ENCODE results near the gene TNRC6C. TPM values are rescaled to one million over a fixed set of nuclear protein-coding genes. Genes with fewer than 3 reads are reported as not detected.

TNRC6C gene
- total and polyA plus RNA-seq, 2 of the 13 experiments (the other 11 are each of a cell fraction or from before 2014, with no cell fraction given) = 0.66 to 4.9 TPM

DNA sequence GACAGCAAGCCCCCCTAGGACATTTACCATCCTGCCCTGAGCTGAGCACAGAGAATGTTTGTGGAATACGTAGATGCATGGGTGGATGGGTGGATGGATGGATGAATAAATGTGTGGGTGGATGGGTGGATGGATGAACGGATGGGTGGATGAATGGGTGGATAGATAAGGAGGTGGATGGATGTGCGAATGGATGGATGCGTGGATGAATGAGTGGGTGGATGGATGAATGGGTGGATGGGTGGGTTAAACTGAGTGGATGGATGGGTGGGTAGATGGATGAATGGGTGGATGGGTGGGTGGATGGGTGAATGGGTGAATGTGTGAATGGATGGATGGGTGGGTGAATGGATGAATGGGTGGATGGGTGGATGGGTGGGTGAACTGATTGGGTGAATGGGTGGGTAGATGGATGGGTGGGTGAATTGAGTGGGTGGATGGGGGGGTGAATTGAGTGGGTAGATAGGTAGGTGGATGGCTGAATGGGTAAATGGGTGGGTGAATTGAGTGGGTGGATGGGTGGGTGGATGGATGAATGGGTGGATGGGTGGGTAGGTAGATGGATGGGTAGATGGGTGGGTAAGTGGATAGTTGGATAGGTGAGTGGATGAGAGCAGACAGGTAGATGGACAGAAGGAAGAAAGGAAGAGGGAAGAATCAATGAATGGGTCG is 164.9 kb downstream of the TNRC6C start (continued):
- TF ChIP-seq ARID4A (CRISPR knock-in tag; IDR thresholded peaks at IDR 0.05; ENCODE audit: borderline replicate concordance) (no peak), CHD2 (IDR thresholded peaks at IDR 0.05; ENCODE audit: low read depth, low read length) (no peak)

GRCh38 chr17:78124081-78124835 is 165.8 kb downstream of the TNRC6C start:
- in situ Hi-C loops (cut with HindIII; ENCODE audit: extremely low pct_ligation_motif_present, low pct_unique_long_range_greater_than_20kb) = no loop called here
- Histone ChIP-seq H4K20me1 (ENCODE audit: insufficient read depth, low read length) (peaks cover 11% of the 10 kb centered on the region; the same call in 1 of the 2 replicates), H2AFZ (ENCODE audit: low read length) (no peak overlapping the region), H3K4me2 (ENCODE audit: low read depth, low read length) (no peak overlapping the region), H3K36me3 (replicated peaks in 1 of 2; ENCODE audit: control insufficient read depth in 1 of 2, insufficient read depth in 2 of 2, low read length in 2 of 2) (peaks cover 39 to 50% of the 10 kb centered on the region in 2 experiments; a peak in 4 of 5 replicates), H3K4me3 (replicated peaks in 1 of 3; ENCODE audit: insufficient read depth in 1 of 3, low read depth in 2 of 3, low read length in 3 of 3) (no peak overlapping the region), H3K9ac (ENCODE audit: insufficient read depth, low read depth, low read length) (no peak overlapping the region), H3K4me1 (ENCODE audit: insufficient read depth, low read length) (peaks cover 29% of the 10 kb centered on the region), H3K9me3 (ENCODE audit: low read length) (no peaks in the 10 kb centered on the region), H3K27me3 (ENCODE audit: control insufficient read depth in 1 of 2, insufficient read depth in 2 of 2, low read length in 2 of 2) (no peaks in the 10 kb centered on the region), H3K27ac (ENCODE audit: extremely low read length, insufficient read depth, low read length) (no peak overlapping the region), H3K79me2 (ENCODE audit: insufficient read depth, low read length) (peaks cover 19% of the 10 kb centered on the region)
- ChIA-PET CTCF (ENCODE audit: low intra/inter-chr PET ratio, low total read pairs) (no interaction called here), POLR2A (interaction anchor here (1.0 to 1.1 kb wide), 2 partner anchors 45 to 66 kb away, joined by 3 read pairs; no protein-coding TSS in a partner anchor)
- no peak for DNase-seq (ENCODE audit: low spot score)
- no peak for ATAC-seq
- no TSS peak for BruUV-seq (replicated peaks)
- FAIRE-seq = no peak
- WGBS (ENCODE audit: low lambda C conversion rate) = 97% methylated on average over 20 of the region's 30 CpGs
- TF ChIP-seq AGO2 (optimal IDR thresholded peaks at IDR 0.05; ENCODE audit: low read depth, low read length) = peak; percentile 0
- TF ChIP-seq HNRNPH1 (optimal IDR thresholded peaks at IDR 0.05; ENCODE audit: low read depth, low read length) = no peak
- TF ChIP-seq, protein P1, sequence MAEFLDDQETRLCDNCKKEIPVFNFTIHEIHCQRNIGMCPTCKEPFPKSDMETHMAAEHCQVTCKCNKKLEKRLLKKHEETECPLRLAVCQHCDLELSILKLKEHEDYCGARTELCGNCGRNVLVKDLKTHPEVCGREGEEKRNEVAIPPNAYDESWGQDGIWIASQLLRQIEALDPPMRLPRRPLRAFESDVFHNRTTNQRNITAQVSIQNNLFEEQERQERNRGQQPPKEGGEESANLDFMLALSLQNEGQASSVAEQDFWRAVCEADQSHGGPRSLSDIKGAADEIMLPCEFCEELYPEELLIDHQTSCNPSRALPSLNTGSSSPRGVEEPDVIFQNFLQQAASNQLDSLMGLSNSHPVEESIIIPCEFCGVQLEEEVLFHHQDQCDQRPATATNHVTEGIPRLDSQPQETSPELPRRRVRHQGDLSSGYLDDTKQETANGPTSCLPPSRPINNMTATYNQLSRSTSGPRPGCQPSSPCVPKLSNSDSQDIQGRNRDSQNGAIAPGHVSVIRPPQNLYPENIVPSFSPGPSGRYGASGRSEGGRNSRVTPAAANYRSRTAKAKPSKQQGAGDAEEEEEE (CRISPR knock-in tag; IDR thresholded peaks at IDR 0.05; ENCODE audit: borderline replicate concordance) = no peak
- TF ChIP-seq MATR3 (CRISPR knock-in tag; IDR thresholded peaks at IDR 0.05) = no peak
- TF ChIP-seq POLR2A (IDR thresholded peaks at IDR 0.05; ENCODE audit: insufficient read depth in 1 of 2, low read depth in 2 of 2, low read length in 2 of 2) = no peak
- TF ChIP-seq RBFOX2 (IDR thresholded peaks at IDR 0.05; ENCODE audit: low read depth, low read length) = peak; percentile 14; the same call in 1 of the 2 replicates
- TF ChIP-seq ZBTB42 (CRISPR knock-in tag; IDR thresholded peaks at IDR 0.05) = no peak
- no peak for TF ChIP-seq RXRA (CRISPR knock-in tag; IDR thresholded peaks at IDR 0.05)
- no peak for TF ChIP-seq TCF7L2 (IDR thresholded peaks at IDR 0.05; ENCODE audit: low read depth, low read length)
- TF ChIP-seq TBL1XR1 (IDR thresholded peaks at IDR 0.05; ENCODE audit: borderline replicate concordance, low read length, partially characterized antibody) = no peak
- TF ChIP-seq, protein P2, sequence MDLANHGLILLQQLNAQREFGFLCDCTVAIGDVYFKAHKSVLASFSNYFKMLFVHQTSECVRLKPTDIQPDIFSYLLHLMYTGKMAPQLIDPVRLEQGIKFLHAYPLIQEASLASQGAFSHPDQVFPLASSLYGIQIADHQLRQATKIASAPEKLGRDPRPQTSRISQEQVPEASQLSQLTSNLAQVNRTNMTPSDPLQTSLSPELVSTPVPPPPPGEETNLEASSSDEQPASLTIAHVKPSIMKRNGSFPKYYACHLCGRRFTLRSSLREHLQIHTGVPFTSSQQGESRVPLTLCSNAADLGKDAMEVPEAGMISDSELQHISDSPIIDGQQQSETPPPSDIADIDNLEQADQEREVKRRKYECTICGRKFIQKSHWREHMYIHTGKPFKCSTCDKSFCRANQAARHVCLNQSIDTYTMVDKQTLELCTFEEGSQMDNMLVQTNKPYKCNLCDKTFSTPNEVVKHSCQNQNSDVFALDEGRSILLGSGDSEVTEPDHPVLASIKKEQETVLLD (CRISPR knock-in tag; IDR thresholded peaks at IDR 0.05; ENCODE audit: low read depth) = no peak
- no peak for TF ChIP-seq ZNF460 (CRISPR knock-in tag; IDR thresholded peaks at IDR 0.05; ENCODE audit: borderline replicate concordance)
- TF ChIP-seq ZNF768 (CRISPR knock-in tag; IDR thresholded peaks at IDR 0.05) = no peak
- intact Hi-C loops (cut with micrococcal nuclease; ENCODE audit: unreplicated experiment) = no loop called here
